Stimulated activated CD4-positive, alpha-beta T cell treated with anti-CD3 and anti-CD28 coated beads, Interleukin-4, amount 100 ng/mL, for 48 hours (primary cell): ENCODE data around the gene RSPH4A.
"Not testable (repeated sequence)": the region's sequence is repeated elsewhere in the genome, so short reads cannot be mapped to it uniquely, and the experiment has no call there.

Source experiments
- DNase-seq, 2 donors: peaks; one replicate each; pipeline ENCODE4 v3.0.0-alpha.2; 2020; ENCODE audit warnings: low read depth in 2 of 2

RSPH4A gene

GRCh38 chr6:116615937-116616736 lies at the start of gene RSPH4A:
TSS of gene RSPH4A (plus strand) at chr6:116616479. CDS start at chr6:116616624, 145 bp downstream.
- DNase-seq: peak; percentile 53 to 68

- no peak for DNase-seq
These were observed 48.2 kb upstream of the RSPH4A start for GRCh38 chr6:116568111-116568510.

DNA sequence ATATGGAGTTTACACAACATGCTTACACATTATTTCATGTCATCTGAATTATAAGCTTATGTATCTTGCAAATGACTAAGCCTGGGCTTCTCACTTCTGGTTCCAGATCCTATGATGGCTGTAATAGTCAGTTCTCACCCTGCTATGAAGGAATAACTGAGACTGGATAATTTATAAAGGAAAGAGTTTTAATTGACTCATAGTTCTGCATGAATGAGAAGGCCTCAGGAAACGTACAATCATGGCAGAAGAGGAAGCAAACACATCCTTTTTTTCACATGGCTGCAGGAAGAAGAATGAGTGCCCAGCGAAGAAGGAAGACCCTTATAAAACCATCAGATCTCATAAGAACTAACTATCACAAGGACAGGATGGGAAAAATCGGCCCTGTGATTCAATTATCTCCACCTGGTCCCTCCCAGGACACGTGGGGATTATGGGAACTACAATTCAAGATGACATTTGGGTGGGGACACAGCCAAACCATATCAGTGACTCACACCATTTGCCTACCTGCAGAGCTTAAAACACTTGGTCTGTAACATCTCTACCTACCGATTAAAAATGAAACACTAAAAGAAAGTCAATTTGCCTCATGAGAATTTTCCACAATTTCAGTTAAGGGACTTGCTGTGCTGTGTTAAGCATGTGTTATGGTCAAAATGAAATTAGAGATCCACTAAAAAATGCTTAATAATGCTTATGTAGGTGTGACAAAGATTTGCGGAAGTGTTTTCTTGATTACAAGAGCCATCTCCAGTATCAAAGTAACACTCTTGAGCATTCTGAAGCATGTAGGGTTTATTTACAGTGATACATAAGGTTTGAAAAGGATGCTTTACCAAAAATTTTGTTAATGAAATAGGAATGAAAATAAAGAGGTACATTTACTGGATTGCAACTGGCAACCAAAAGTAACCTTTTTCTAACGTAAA lies 47.2 kb upstream of the RSPH4A start:
- DNase-seq: no peak

- DNase-seq: peak; percentile 93 to 98
These were observed 45.2 kb upstream of the RSPH4A start, which contains the start of gene RWDD1 for GRCh38 chr6:116570856-116571682. TSS of gene RWDD1 (plus strand) at chr6:116571504. CDS start at chr6:116571583, 79 bp downstream.

DNA sequence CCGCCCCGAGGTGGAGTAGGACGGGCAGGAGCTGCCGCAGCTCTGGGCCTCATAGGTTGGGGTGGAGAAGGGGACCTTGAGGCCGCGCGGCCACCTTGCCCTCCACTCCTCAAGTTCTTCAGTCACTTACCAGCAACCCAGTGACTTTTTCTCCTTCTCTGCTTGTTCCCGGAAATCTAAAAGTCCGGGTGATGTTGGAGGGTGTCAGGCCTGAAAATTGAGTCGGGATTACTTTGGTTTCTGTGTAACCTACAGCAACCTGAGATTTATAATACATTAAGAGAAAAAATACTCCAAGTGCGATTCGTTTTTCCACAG lies 44.6 kb upstream of the RSPH4A start:
- DNase-seq: no peak

DNA sequence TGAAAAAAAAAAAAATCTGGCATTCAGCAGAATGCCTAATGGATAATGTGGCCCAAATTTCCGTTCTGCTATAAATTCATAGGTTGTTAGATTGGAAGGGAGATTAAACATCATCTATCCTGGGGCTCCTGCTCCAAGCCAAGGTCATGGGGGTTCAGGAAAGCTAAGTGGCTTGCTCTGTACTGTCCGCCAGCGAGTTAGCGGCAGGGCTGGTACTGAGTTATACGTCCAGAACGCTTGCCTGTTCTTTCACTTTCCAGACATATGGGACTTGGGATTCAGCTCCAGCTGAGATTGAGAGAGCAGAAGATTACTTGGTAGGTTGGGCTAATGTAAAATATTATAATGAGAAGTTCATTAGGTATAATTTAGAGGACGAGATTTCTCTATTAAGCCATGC lies 44.1 kb upstream of the RSPH4A start:
- no peak for DNase-seq

- DNase-seq: no peak
These were observed 41.1 kb upstream of the RSPH4A start for GRCh38 chr6:116575227-116575626.

GRCh38 chr6:116577486-116577885 lies 38.8 kb upstream of the RSPH4A start:
- DNase-seq: no peak

GRCh38 chr6:116578335-116578734 lies 37.9 kb upstream of the RSPH4A start:
- no peak for DNase-seq

DNA sequence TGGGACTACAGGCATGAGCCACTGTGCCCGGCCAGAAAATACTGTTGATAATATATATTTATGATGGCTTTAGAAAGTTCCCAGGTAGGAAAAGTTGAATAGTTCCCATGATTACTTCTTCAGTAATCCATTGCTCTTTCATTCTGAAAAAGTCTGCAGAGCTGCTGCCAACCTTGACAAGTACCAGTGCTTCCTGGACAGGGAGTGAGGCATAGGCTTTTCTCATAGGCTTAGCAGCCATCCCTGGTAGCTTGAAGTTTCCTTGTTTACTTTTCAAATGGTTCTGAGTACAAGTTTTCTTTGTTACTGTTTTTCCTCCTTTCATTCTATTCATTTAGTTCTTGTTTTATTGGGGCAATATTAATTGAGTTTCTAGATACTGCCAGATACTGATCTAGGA lies 37.1 kb upstream of the RSPH4A start:
- DNase-seq: no peak

DNA sequence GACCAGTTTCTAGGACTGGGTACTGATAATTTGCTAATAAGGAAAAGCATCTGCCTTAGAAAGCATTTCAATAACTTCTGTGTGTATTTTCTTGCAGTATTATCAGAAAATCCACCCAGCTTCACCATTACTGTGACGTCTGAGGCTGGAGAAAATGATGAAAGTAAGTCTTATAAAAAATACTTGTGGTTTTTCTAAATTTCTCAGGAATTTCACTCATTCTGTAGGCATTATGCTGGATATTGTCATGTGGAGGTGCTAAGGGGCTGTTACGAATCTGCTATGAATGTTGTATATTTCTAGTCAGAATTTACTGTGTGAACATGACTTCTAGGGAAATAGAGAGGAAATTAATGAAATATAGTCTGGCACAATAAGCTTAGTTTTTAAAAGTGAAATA lies 36.1 kb upstream of the RSPH4A start:
- DNase-seq: no peak

GRCh38 chr6:116586276-116586675 lies 30.0 kb upstream of the RSPH4A start:
- no peak for DNase-seq

DNA sequence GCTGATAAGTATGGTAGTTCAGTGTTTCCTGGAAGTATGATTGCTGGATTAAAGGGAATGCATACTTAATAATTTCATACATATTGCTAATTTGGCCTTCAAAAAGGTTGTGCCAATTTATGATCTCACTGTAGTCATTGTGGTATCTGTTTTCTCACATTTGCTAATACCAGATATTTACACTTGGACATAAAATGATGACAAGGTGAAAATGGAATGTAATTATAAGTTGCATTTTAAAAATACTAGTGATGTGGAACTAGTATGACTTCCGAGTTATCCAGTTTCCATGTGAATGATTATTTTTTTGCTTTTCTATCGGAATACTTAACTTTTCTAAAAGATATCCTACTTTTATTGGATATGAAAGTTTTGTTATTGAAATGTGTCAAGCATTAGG lies 29.5 kb upstream of the RSPH4A start:
- no peak for DNase-seq

- DNase-seq: no peak
These were observed 21.0 kb upstream of the RSPH4A start for GRCh38 chr6:116595247-116595646.

GRCh38 chr6:116596815-116597214 lies 19.5 kb upstream of the RSPH4A start:
- no peak for DNase-seq

DNA sequence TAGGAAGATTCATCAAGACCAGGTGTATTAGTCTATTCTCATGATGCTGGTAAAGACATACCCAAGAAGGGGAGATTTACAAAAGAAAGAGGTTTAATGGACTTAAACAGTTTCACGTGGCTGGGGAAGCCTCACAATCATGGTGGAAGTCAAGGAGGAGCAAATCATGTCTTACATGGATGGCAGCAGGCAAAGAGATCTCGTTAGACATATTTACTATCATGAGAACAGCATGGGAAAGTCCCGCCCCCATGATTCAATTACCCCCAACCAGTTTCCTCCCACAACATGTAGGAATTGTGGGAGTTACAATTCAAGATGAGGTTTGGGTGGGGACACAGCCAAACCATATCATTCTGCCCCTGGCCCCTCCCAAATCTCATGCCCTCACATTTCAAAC lies 12.4 kb upstream of the RSPH4A start:
- DNase-seq: not testable (repeated sequence)

DNA sequence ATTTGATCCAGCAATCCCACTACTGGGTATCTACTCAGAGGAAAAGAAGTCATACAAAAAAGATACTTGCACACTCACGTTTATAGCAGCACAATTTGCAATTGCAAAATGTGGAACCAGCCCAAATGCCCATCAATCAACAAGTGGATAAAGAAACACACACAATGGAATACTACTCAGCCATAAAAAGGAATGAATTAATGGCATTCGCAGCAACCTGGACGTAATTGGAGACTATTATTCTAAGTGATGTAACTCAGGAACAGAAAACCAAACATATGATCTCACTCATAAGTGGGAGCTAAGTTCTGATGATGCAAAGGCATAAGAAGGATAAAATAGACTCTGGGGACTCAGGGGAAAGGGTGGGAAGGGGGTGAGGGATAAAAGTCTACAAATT lies 11.4 kb upstream of the RSPH4A start:
- DNase-seq: not testable (repeated sequence)

DNA sequence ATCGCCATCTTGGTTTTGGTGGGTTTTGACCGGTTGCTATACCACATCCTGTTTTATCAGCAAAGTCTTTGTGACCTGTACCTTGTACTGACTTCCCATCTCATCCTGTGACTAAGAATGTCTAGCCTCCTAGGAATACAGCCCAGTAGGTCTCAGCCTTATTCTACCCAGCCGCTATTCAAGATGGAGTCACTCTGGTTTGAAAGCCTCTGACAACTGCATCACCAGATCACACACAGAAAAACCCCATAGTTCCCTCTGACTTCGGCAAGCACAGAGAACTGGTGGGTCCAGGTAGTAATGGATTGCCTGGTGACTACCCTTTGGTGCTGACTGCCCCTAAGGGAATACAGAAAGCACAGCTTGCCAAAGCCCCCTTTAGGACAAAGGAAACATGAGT lies 10.3 kb upstream of the RSPH4A start:
- DNase-seq: no peak

- DNase-seq: no peak
These were observed 5.2 kb upstream of the RSPH4A start for GRCh38 chr6:116611056-116611455.

GRCh38 chr6:116616737-116617053 lies 416 bp downstream of the RSPH4A start:
- peak in 1 of 2 donors; percentile 5 for DNase-seq

DNA sequence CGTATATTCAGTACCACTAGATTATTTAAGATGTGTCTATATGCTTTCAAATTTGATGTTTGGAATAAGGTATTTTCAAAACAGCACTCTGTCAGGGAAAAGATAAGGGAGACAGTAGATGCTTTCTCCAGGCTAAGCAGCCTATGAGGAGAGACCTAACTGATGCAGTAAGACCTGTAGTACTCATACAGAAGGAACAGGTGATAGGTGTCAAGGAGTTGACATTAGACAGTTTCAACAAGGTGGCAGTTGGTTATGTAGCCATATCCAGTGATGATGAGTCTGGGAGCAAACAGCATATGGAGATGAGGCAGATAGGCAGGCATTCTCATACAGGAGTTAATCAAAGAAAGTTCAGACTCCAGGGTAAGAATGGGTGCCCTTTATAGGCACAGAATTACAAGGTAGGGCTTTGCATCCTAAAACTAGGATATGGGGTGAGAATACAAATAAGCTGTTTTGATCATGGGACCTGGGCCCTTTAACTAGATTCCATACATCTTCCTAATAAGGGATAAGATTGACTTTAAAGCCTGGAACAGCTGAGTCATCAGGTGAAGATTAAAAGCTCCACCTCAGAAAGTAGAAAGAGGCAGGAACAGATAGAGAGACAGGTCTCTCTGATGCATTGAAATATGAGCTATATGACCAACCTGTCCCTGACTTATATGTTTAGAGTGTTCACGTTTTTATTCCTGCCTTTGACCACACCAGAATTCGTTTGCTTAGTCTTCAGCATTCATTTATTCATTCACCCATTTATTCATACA lies 7.9 kb downstream of the RSPH4A start:
- DNase-seq: no peak
